Measurements from ENCODE around the gene PRKAG1. TPM values are rescaled to one million over a fixed set of nuclear protein-coding genes. Genes with fewer than 3 reads are reported as not detected.

The PRKAG1 gene
- total and polyA plus RNA-seq, 11 donors = 72.0 to 107 (median 97.9) TPM

Other genes starting within 250 kb of the PRKAG1 start
- gene ADCY6, start 229.7 kb downstream of the PRKAG1 start, total RNA-seq = 100 to 1,000 TPM in 8 of 9 donors, 10 to 100 TPM in 1; 88.4 to 145 (median 106) TPM
- gene ADCY6, start 229.7 kb downstream of the PRKAG1 start, polyA plus RNA-seq = 10 to 100 TPM; 60.6 to 87.7 TPM
- gene CACNB3, start 200.3 kb downstream of the PRKAG1 start, total RNA-seq = 10 to 100 TPM in 1 of 9 donors, 1 to 10 TPM in 8; 3.2 to 11.2 (median 5.3) TPM
- 1 to 10 TPM; 4.4 to 5.7 TPM for gene CACNB3, start 200.3 kb downstream of the PRKAG1 start, polyA plus RNA-seq
- gene DDX23, start 166.6 kb downstream of the PRKAG1 start, total RNA-seq = 10 to 100 TPM; 25.3 to 51.2 (median 35.8) TPM
- 10 to 100 TPM; 16.8 to 43.2 TPM for gene DDX23, start 166.6 kb downstream of the PRKAG1 start, polyA plus RNA-seq
- gene RND1, start 152.9 kb downstream of the PRKAG1 start, total RNA-seq = 1 to 10 TPM in 2 of 9 donors, under 1 TPM in 5, not detected in 2; 0.35 to 1.5 (median 0.60) TPM
- under 1 TPM; 0.53 to 0.95 TPM for gene RND1, start 152.9 kb downstream of the PRKAG1 start, polyA plus RNA-seq
- 10 to 100 TPM in 2 of 9 donors, 1 to 10 TPM in 7; 1.6 to 26.0 (median 3.2) TPM for gene FKBP11, start 93.3 kb downstream of the PRKAG1 start, total RNA-seq
- gene FKBP11, start 93.3 kb downstream of the PRKAG1 start, polyA plus RNA-seq = 10 to 100 TPM in 1 of 2 donors, 1 to 10 TPM in 1; 5.5 to 28.1 TPM
- gene ARF3, start 61.3 kb downstream of the PRKAG1 start, total RNA-seq = 100 to 1,000 TPM in 1 of 9 donors, 10 to 100 TPM in 8; 35.8 to 130 (median 54.0) TPM
- 10 to 100 TPM; 40.1 to 61.5 TPM for gene ARF3, start 61.3 kb downstream of the PRKAG1 start, polyA plus RNA-seq
- gene WNT10B, start 47.0 kb downstream of the PRKAG1 start, total RNA-seq = 1 to 10 TPM in 1 of 9 donors, under 1 TPM in 7, not detected in 1; 0.12 to 1.3 (median 0.22) TPM
- gene WNT10B, start 47.0 kb downstream of the PRKAG1 start, polyA plus RNA-seq = under 1 TPM; 0.08 to 0.28 TPM
- under 1 TPM in 1 of 9 donors, not detected in 8; 0.29 TPM for gene WNT1, start 40.5 kb downstream of the PRKAG1 start, total RNA-seq
- gene WNT1, start 40.5 kb downstream of the PRKAG1 start, polyA plus RNA-seq = not detected
- 1 to 10 TPM in 4 of 9 donors, under 1 TPM in 5; 0.40 to 2.8 (median 0.95) TPM for gene DDN, start 19.4 kb downstream of the PRKAG1 start, total RNA-seq
- gene DDN, start 19.4 kb downstream of the PRKAG1 start, polyA plus RNA-seq = under 1 TPM; 0.42 to 0.91 TPM
- gene KMT2D, start 42.0 kb upstream of the PRKAG1 start, total RNA-seq = 10 to 100 TPM; 32.5 to 82.7 (median 55.6) TPM
- gene KMT2D, start 42.0 kb upstream of the PRKAG1 start, polyA plus RNA-seq = 10 to 100 TPM; 38.1 to 47.4 TPM
- 1 to 10 TPM in 2 of 9 donors, under 1 TPM in 2, not detected in 5; 0.19 to 2.0 (median 0.72) TPM for gene RHEBL1, start 51.2 kb upstream of the PRKAG1 start, total RNA-seq
- gene RHEBL1, start 51.2 kb upstream of the PRKAG1 start, polyA plus RNA-seq = under 1 TPM; 0.37 to 0.50 TPM
- gene DHH, start 76.0 kb upstream of the PRKAG1 start, total RNA-seq = 1 to 10 TPM in 1 of 9 donors, under 1 TPM in 8; 0.34 to 1.5 (median 0.76) TPM
- 1 to 10 TPM in 1 of 2 donors, under 1 TPM in 1; 0.38 to 1.0 TPM for gene DHH, start 76.0 kb upstream of the PRKAG1 start, polyA plus RNA-seq
- gene LMBR1L, start 92.1 kb upstream of the PRKAG1 start, total RNA-seq = 10 to 100 TPM; 10.4 to 43.5 (median 27.9) TPM
- 10 to 100 TPM; 17.2 to 23.7 TPM for gene LMBR1L, start 92.1 kb upstream of the PRKAG1 start, polyA plus RNA-seq
- 100 to 1,000 TPM; 242 to 966 (median 464) TPM for gene TUBA1B, start 112.6 kb upstream of the PRKAG1 start, total RNA-seq
- 1,000 to 10,000 TPM in 1 of 2 donors, 100 to 1,000 TPM in 1; 189 to 1,651 TPM for gene TUBA1B, start 112.6 kb upstream of the PRKAG1 start, polyA plus RNA-seq
- gene TUBA1A, start 170.3 kb upstream of the PRKAG1 start, total RNA-seq = 100 to 1,000 TPM; 122 to 280 (median 184) TPM
- 100 to 1,000 TPM in 1 of 2 donors, 10 to 100 TPM in 1; 71.5 to 238 TPM for gene TUBA1A, start 170.3 kb upstream of the PRKAG1 start, polyA plus RNA-seq
- 100 to 1,000 TPM in 2 of 9 donors, 10 to 100 TPM in 7; 35.2 to 298 (median 68.8) TPM for gene TUBA1C, start 246.3 kb upstream of the PRKAG1 start, total RNA-seq
- gene TUBA1C, start 246.3 kb upstream of the PRKAG1 start, polyA plus RNA-seq = 100 to 1,000 TPM in 1 of 2 donors, 10 to 100 TPM in 1; 45.3 to 554 TPM

Measured in heart left ventricle (tissue), 11 donors.